Cardiac muscle cell (in vitro differentiated cells and primary cell): ENCODE measurements around the gene ABCG2. TPM values are rescaled to one million over a fixed set of nuclear protein-coding genes. Genes with fewer than 3 reads are reported as not detected.
"Not testable (repeated sequence)": the region's sequence is repeated elsewhere in the genome, so short reads cannot be mapped to it uniquely, and the experiment has no call there.

Source experiments
- DNase-seq, 2 donors: peaks; one replicate each; pipeline versions ENCODE4 v3.0.0 to v3.0.0-alpha.2; 2010 to 2017; ENCODE audit warnings: low read depth in 1 of 2, low spot score in 1 of 2
- H3K27ac ChIP-seq: fragments of 200-600 bp; sonication (generic); 2 replicates; pipeline ENCODE4 v1.5.1; 2016
- H3K27me3 ChIP-seq: fragments of 200-600 bp; sonication (generic); 2 replicates; pipeline ENCODE4 v1.6.0; 2016; ENCODE audit warnings: control low read depth
- H3K36me3 ChIP-seq: fragments of 200-600 bp; sonication (generic); 2 replicates; pipeline ENCODE4 v1.5.1; 2016; ENCODE audit warnings: control low read depth
- H3K4me1 ChIP-seq: fragments of 200-600 bp; sonication (generic); 2 replicates; pipeline ENCODE4 v1.8.1; 2017; ENCODE audit warnings: low read depth, mild to moderate bottlenecking, mixed run types
- H3K4me3 ChIP-seq: fragments of 200-600 bp; sonication (generic); 2 replicates; pipeline ENCODE4 v1.5.1; 2016; ENCODE audit warnings: mild to moderate bottlenecking
- H3K9me3 ChIP-seq: fragments of 200-600 bp; sonication (generic); 2 replicates; pipeline ENCODE4 v1.5.1; 2017; ENCODE audit warnings: low read depth, mild to moderate bottlenecking, control low read depth
- CTCF ChIP-seq: IDR thresholded peaks from 2 replicates; pipeline ENCODE4 v1.5.1; 2012; ENCODE audit warnings: low read depth, mild to moderate bottlenecking, low read length
- polyA plus RNA-seq: library from polyadenylated mRNA; unstranded; fragments of >200 nt; fragmentation: Nextera tagmentation; extraction: Ambion mirVana; gene quantifications from 2 replicates; pipeline ENCODE4 v1.2.1, GENCODE V29; 2016
- total RNA-seq: library from RNA; depleted of rRNA; stranded (reverse); fragments of >200 nt; gene quantifications from 2 replicates; pipeline ENCODE4 v1.2.3, GENCODE V29; 2016

The ABCG2 gene
- total and polyA plus RNA-seq, 2 experiments from 2014 or later = not detected

- H3K4me3 ChIP-seq = no peak overlapping the region
- no peak overlapping the region for H3K27ac ChIP-seq
- DNase-seq = no peak
- no peaks in the 10 kb centered on the region for H3K4me1 ChIP-seq
- no peaks in the 10 kb centered on the region for H3K36me3 ChIP-seq
- H3K9me3 ChIP-seq = no peaks in the 10 kb centered on the region
- no peak for TF ChIP-seq CTCF
- H3K27me3 ChIP-seq = no peaks in the 10 kb centered on the region
These were observed 42.9 kb downstream of the ABCG2 start for GRCh38 chr4:88115587-88115986.

- Histone ChIP-seq H3K4me1 (no peaks in the 10 kb centered on the region), H3K27ac (no peak overlapping the region), H3K4me3 (no peak overlapping the region), H3K9me3 (no peaks in the 10 kb centered on the region), H3K27me3 (no peaks in the 10 kb centered on the region), H3K36me3 (no peaks in the 10 kb centered on the region)
- no peak for TF ChIP-seq CTCF
- DNase-seq = no peak
These were observed 45.6 kb downstream of the ABCG2 start for GRCh38 chr4:88112856-88113255.

GRCh38 chr4:88110826-88111225, 47.6 kb downstream of the ABCG2 start:
- no peak overlapping the region for H3K27ac ChIP-seq
- no peak for TF ChIP-seq CTCF
- no peaks in the 10 kb centered on the region for H3K36me3 ChIP-seq
- no peaks in the 10 kb centered on the region for H3K9me3 ChIP-seq
- H3K27me3 ChIP-seq = no peaks in the 10 kb centered on the region
- no peak overlapping the region for H3K4me3 ChIP-seq
- no peaks in the 10 kb centered on the region for H3K4me1 ChIP-seq
- no peak for DNase-seq

GRCh38 chr4:88109123-88109881, 49.1 kb downstream of the ABCG2 start:
- TF ChIP-seq CTCF = no peak
- no peaks in the 10 kb centered on the region for H3K9me3 ChIP-seq

GRCh38 chr4:88108747-88109122, 49.7 kb downstream of the ABCG2 start:
- no peaks in the 10 kb centered on the region for H3K27me3 ChIP-seq
- no peak for DNase-seq
- H3K4me3 ChIP-seq = no peak overlapping the region
- H3K36me3 ChIP-seq = no peaks in the 10 kb centered on the region
- TF ChIP-seq CTCF = no peak
- H3K27ac ChIP-seq = no peak overlapping the region
- no peaks in the 10 kb centered on the region for H3K4me1 ChIP-seq
- H3K9me3 ChIP-seq = no peaks in the 10 kb centered on the region

More at GRCh38 chr4:88109123-88109881, 49.1 kb downstream of the ABCG2 start:
- H3K4me3 ChIP-seq = no peak overlapping the region
- DNase-seq = no peak
- no peaks in the 10 kb centered on the region for H3K36me3 ChIP-seq
- no peaks in the 10 kb centered on the region for H3K4me1 ChIP-seq
- no peaks in the 10 kb centered on the region for H3K27me3 ChIP-seq
- H3K27ac ChIP-seq = no peak overlapping the region

GRCh38 chr4:88108108-88108465, 50.4 kb downstream of the ABCG2 start:
- not testable (repeated sequence) for H3K27ac ChIP-seq, H3K36me3 ChIP-seq, H3K9me3 ChIP-seq, DNase-seq, H3K4me3 ChIP-seq, H3K4me1 ChIP-seq, H3K27me3 ChIP-seq
